Middle frontal gyrus (tissue), 1 donor: ENCODE data around the gene CCDC88A.
"Not testable (repeated sequence)": the region's sequence is repeated elsewhere in the genome, so short reads cannot be mapped to it uniquely, and the experiment has no call there.

Experiments
- DNase-seq: peaks from one replicate; pipeline ENCODE4 v3.0.0-alpha.2; 2015; ENCODE audit warnings: low spot score; ENCODE audit errors: extremely low spot score

CCDC88A gene

GRCh38 chr2:55391615-55392242 lies 27.9 kb downstream of the CCDC88A start:
- DNase-seq, result no peak

GRCh38 chr2:55391155-55391554 lies 28.5 kb downstream of the CCDC88A start:
- no peak for DNase-seq

- not testable (repeated sequence) for DNase-seq
Observed at GRCh38 chr2:55385516-55385915, 34.1 kb downstream of the CCDC88A start.

- DNase-seq, result no peak
Observed at GRCh38 chr2:55384786-55385185, 34.9 kb downstream of the CCDC88A start.

GRCh38 chr2:55371376-55371775 lies 48.3 kb downstream of the CCDC88A start:
- DNase-seq, result no peak

GRCh38 chr2:55370208-55370607 lies 49.4 kb downstream of the CCDC88A start:
- no peak for DNase-seq

GRCh38 chr2:55365303-55365702 lies 54.4 kb downstream of the CCDC88A start:
- DNase-seq, result no peak

GRCh38 chr2:55364189-55365055 lies 55.2 kb downstream of the CCDC88A start:
- peak; percentile 86 for DNase-seq

GRCh38 chr2:55363636-55364035 lies 56.0 kb downstream of the CCDC88A start:
- DNase-seq, result no peak

- DNase-seq, result no peak
Observed at GRCh38 chr2:55361465-55362189, 58.0 kb downstream of the CCDC88A start.

GRCh38 chr2:55358451-55358850 lies 61.2 kb downstream of the CCDC88A start:
- no peak for DNase-seq

GRCh38 chr2:55357927-55358326 lies 61.7 kb downstream of the CCDC88A start:
- DNase-seq, result no peak

- no peak for DNase-seq
Observed at GRCh38 chr2:55357164-55357563, 62.5 kb downstream of the CCDC88A start.

GRCh38 chr2:55356136-55356535 lies 63.5 kb downstream of the CCDC88A start:
- DNase-seq, result not testable (repeated sequence)

- no peak for DNase-seq
Observed at GRCh38 chr2:55355451-55355850, 64.2 kb downstream of the CCDC88A start.

GRCh38 chr2:55351672-55352071 lies 68.0 kb downstream of the CCDC88A start:
- DNase-seq, result no peak

GRCh38 chr2:55345064-55345463 lies 74.6 kb downstream of the CCDC88A start:
- DNase-seq, result no peak

- no peak for DNase-seq
Observed at GRCh38 chr2:55338268-55338667, 81.4 kb downstream of the CCDC88A start.

- DNase-seq, result no peak
Observed at GRCh38 chr2:55334728-55335127, 84.9 kb downstream of the CCDC88A start.

GRCh38 chr2:55330541-55331297 lies 88.9 kb downstream of the CCDC88A start:
- no peak for DNase-seq

GRCh38 chr2:55327470-55328230 lies 92.0 kb downstream of the CCDC88A start:
- DNase-seq, result no peak
